Stimulated activated CD4-positive, alpha-beta T cell treated with anti-CD3 and anti-CD28 coated beads, TNF-alpha, amount 100 ng/mL, for 48 hours (primary cell): ENCODE measurements around the gene ZNF35.
A peak's percentile ranks its signal among the peaks of the same experiment; 100 is the strongest.

Experiments used
- DNase-seq, 3 donors: peaks; one replicate each; pipeline ENCODE4 v3.0.0-alpha.2; 2020; ENCODE audit warnings: low read depth in 3 of 3

ZNF35 gene

GRCh38 chr3:44685128-44685800 lies 36.7 kb downstream of the ZNF35 start:
- DNase-seq: peak; percentile 5 to 48 (median 37)

DNA sequence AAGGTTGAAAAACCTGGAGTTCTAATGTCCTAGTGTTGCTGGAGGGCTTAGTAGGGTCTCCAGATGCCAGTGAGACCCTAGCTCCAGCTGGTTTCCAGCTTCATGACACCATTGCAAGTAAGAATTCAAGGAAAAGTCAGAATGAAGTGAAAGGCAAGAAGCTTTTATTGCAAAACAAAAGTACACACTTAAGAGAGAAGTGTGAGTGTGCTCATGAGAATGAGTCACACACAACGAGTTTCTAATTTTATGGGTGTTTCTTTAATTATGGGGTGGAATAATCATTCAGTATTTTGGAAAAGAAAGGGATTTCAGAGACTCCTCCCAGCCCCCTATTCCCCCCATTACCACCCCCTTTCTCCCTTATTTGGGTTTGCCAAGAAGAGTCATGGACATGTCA lies 39.4 kb downstream of the ZNF35 start:
- DNase-seq: no peak
